Vagina (tissue), 2 donors: ENCODE results near the gene PKP4.

ENCODE experiments used
- CTCF ChIP-seq, 3 experiments: fragments of 450-650 bp in 2 of 3; fragments of 200-600 bp in 1 of 3; sonication (generic) in 1 of 3; IDR thresholded peaks; one replicate each; pipeline ENCODE4 v1.5.1; 2017 to 2019; ENCODE audit warnings: antibody characterized with exemption in 3 of 3, mild to moderate bottlenecking in 2 of 3, moderate library complexity in 2 of 3
- POLR2A ChIP-seq, 2 donors: fragments of 450-650 bp; IDR thresholded peaks; one replicate each; pipeline ENCODE4 v1.6.1; 2017; ENCODE audit warnings: antibody characterized with exemption in 2 of 2, mild to moderate bottlenecking in 2 of 2, moderate library complexity in 2 of 2

GRCh38 chr2:158493458-158493857 lies 36.7 kb downstream of the PKP4 start:
- TF ChIP-seq CTCF (IDR thresholded peaks at IDR 0.05) (no peak), POLR2A (IDR thresholded peaks at IDR 0.05) (no peak)
